Neural cell (in vitro differentiated cells): Measurements from ENCODE around the gene WHAMM. TPM values are rescaled to one million over a fixed set of nuclear protein-coding genes. Genes with fewer than 3 reads are reported as not detected.
"Not testable (repeated sequence)": the region's sequence is repeated elsewhere in the genome, so short reads cannot be mapped to it uniquely, and the experiment has no call there.

Experiments
- H2AFZ ChIP-seq: fragments of 200-600, 300-800 bp; sonication (generic), shearing (Covaris generic); 2 replicates; pipeline ENCODE4 v1.6.0; 2014; ENCODE audit warnings: low read depth, mild to moderate bottlenecking, antibody characterized with exemption, low read length, moderate library complexity
- H3F3A ChIP-seq: fragments of 200-600 bp; shearing (Covaris generic); 2 replicates; pipeline ENCODE4 v1.6.1; 2016; ENCODE audit warnings: mild to moderate bottlenecking, moderate library complexity, mixed read lengths, antibody characterized with exemption, low read length; ENCODE audit not compliant: insufficient read depth, poor library complexity, severe bottlenecking
- H3K27ac ChIP-seq: fragments of 200-600, 300-800 bp; sonication (generic), shearing (Covaris generic); 2 replicates; pipeline ENCODE4 v1.5.1; 2014; ENCODE audit warnings: mild to moderate bottlenecking, low read length, moderate library complexity
- H3K27me3 ChIP-seq: fragments of 300-800, 200-600 bp; sonication (generic), shearing (Covaris generic); 2 replicates; pipeline ENCODE4 v1.6.0; 2014; ENCODE audit warnings: mild to moderate bottlenecking, low read depth, low read length, moderate library complexity; ENCODE audit not compliant: insufficient read depth
- H3K36me3 ChIP-seq: fragments of 300-800, 200-600 bp; sonication (generic), shearing (Covaris generic); 2 replicates; pipeline ENCODE4 v1.5.1; 2014; ENCODE audit warnings: mild to moderate bottlenecking, antibody characterized with exemption, low read length, moderate library complexity; ENCODE audit not compliant: insufficient read depth
- H3K4me2 ChIP-seq: fragments of 300-800, 200-600 bp; sonication (generic), shearing (Covaris generic); 2 replicates; pipeline ENCODE4 v1.6.0; 2014; ENCODE audit warnings: mild to moderate bottlenecking, low read length
- H3K4me3 ChIP-seq: fragments of 300-800, 200-600 bp; sonication (generic), shearing (Covaris generic); 2 replicates; pipeline ENCODE4 v1.5.1; 2014; ENCODE audit warnings: mild to moderate bottlenecking, low read length, moderate library complexity
- H3K79me2 ChIP-seq: fragments of 200-600 bp; shearing (Covaris generic); replicated peaks from 2 replicates; pipeline ENCODE4 v1.6.0; 2014; ENCODE audit warnings: mild to moderate bottlenecking, low read length, moderate library complexity; ENCODE audit not compliant: insufficient read depth
- H3K9ac ChIP-seq: fragments of 300-800, 200-600 bp; sonication (generic), shearing (Covaris generic); 2 replicates; pipeline ENCODE4 v1.6.1; 2016; ENCODE audit warnings: mild to moderate bottlenecking, low read length, mixed read lengths
- H3K9me2 ChIP-seq: fragments of 200-600 bp; shearing (Covaris generic); 2 replicates; pipeline ENCODE4 v1.6.1; 2016; ENCODE audit warnings: mild to moderate bottlenecking, low read length, mixed read lengths; ENCODE audit not compliant: insufficient read depth
- H3K9me3 ChIP-seq: fragments of 200-600, 300-800 bp; sonication (generic), shearing (Covaris generic); 2 replicates; pipeline ENCODE4 v1.6.1; 2016; ENCODE audit warnings: mild to moderate bottlenecking, mixed run types, low read length, moderate library complexity, mixed read lengths
- H4K20me1 ChIP-seq: fragments of 200-600 bp; shearing (Covaris generic); 2 replicates; pipeline ENCODE4 v1.6.1; 2016; ENCODE audit warnings: mild to moderate bottlenecking, mixed run types; ENCODE audit not compliant: insufficient read depth
- CTCF ChIP-seq: fragments of 450-650 bp; IDR thresholded peaks from 2 replicates; pipeline ENCODE4 v1.5.1; 2014; ENCODE audit warnings: antibody characterized with exemption, mild to moderate bottlenecking, moderate library complexity; ENCODE audit not compliant: poor library complexity, severe bottlenecking
- EP300 ChIP-seq: fragments of 450-650 bp; conservative IDR thresholded peaks from 2 replicates; pipeline ENCODE4 v1.6.1; 2014; ENCODE audit warnings: antibody characterized with exemption, mild to moderate bottlenecking, moderate library complexity; ENCODE audit not compliant: poor library complexity, severe bottlenecking
- EZH2 ChIP-seq: fragments of 200-600, 300-800 bp; shearing (Covaris generic), sonication (generic); IDR thresholded peaks from 2 replicates; pipeline ENCODE4 v1.6.1; 2014; ENCODE audit warnings: antibody characterized with exemption, low read length, borderline replicate concordance, mild to moderate bottlenecking; ENCODE audit not compliant: insufficient read depth, poor library complexity, severe bottlenecking
- MXI1 ChIP-seq: fragments of 450-650 bp; conservative IDR thresholded peaks from 2 replicates; pipeline ENCODE4 v1.6.1; 2014; ENCODE audit warnings: antibody characterized with exemption, mild to moderate bottlenecking; ENCODE audit not compliant: poor library complexity, severe bottlenecking
- POLR2AphosphoS5 ChIP-seq: IDR thresholded peaks from 2 replicates; pipeline ENCODE4 v1.6.1; 2012
- RAD21 ChIP-seq: fragments of 450-650 bp; conservative IDR thresholded peaks from 2 replicates; pipeline ENCODE4 v1.6.1; 2014; ENCODE audit warnings: antibody characterized with exemption, mild to moderate bottlenecking, moderate library complexity
- REST ChIP-seq: IDR thresholded peaks from 2 replicates; pipeline ENCODE4 v1.6.1; 2012; ENCODE audit warnings: borderline replicate concordance
- SMC3 ChIP-seq: fragments of 450-650 bp; conservative IDR thresholded peaks from 2 replicates; pipeline ENCODE4 v1.6.1; 2014; ENCODE audit warnings: antibody characterized with exemption, mild to moderate bottlenecking, moderate library complexity; ENCODE audit not compliant: poor library complexity
- TAF1 ChIP-seq: IDR thresholded peaks from 2 replicates; pipeline ENCODE4 v1.6.1; 2012; ENCODE audit warnings: low read depth
- polyA plus RNA-seq: library from polyadenylated mRNA; depleted of rRNA; stranded (reverse); fragments of >200 nt; gene quantifications from 2 replicates; pipeline ENCODE4 v1.2.3, GENCODE V29; 2014

Gene WHAMM
- polyA plus RNA-seq, 1 donor from 2014 or later: 2.8 TPM

GRCh38 chr15:82862886-82863285 is 53.5 kb downstream of the WHAMM start:
- Histone ChIP-seq H2AFZ (no peak overlapping the region), H3K9ac (no peak overlapping the region), H3K4me3 (no peak overlapping the region), H3K27me3 (no peaks in the 10 kb centered on the region), H4K20me1 (no peaks in the 10 kb centered on the region), H3K9me2 (no peaks in the 10 kb centered on the region), H3K27ac (no peak overlapping the region), H3K4me2 (no peak overlapping the region), H3K79me2 (no peaks in the 10 kb centered on the region), H3F3A (no peaks in the 10 kb centered on the region), H3K9me3 (no peaks in the 10 kb centered on the region), H3K36me3 (no peaks in the 10 kb centered on the region)
- TF ChIP-seq MXI1 (no peak), TAF1 (no peak), EP300 (no peak), CTCF (no peak), REST (no peak), POLR2AphosphoS5 (no peak), SMC3 (no peak), EZH2 (no peak), RAD21 (no peak)

GRCh38 chr15:82864967-82865366 is 55.5 kb downstream of the WHAMM start:
- Histone ChIP-seq H3K9me3 (no peaks in the 10 kb centered on the region), H3K27me3 (no peaks in the 10 kb centered on the region), H3K4me2 (no peak overlapping the region), H3F3A (no peaks in the 10 kb centered on the region), H3K36me3 (no peaks in the 10 kb centered on the region), H3K9ac (no peak overlapping the region), H3K9me2 (no peaks in the 10 kb centered on the region), H3K4me3 (no peak overlapping the region), H3K79me2 (no peaks in the 10 kb centered on the region), H4K20me1 (no peaks in the 10 kb centered on the region), H2AFZ (no peak overlapping the region), H3K27ac (no peak overlapping the region)
- TF ChIP-seq CTCF (no peak), REST (no peak), POLR2AphosphoS5 (no peak), EP300 (no peak), EZH2 (no peak)

- H3F3A ChIP-seq, H3K27me3 ChIP-seq, H3K9me2 ChIP-seq, H3K4me2 ChIP-seq, H3K79me2 ChIP-seq, H3K27ac ChIP-seq, H3K9me3 ChIP-seq, H4K20me1 ChIP-seq, H2AFZ ChIP-seq, H3K36me3 ChIP-seq, H3K4me3 ChIP-seq, H3K9ac ChIP-seq: not testable (repeated sequence)
Observed at GRCh38 chr15:82865581-82865980, 56.2 kb downstream of the WHAMM start.
